ENCODE measurements around the gene B3GNT9.

DNA sequence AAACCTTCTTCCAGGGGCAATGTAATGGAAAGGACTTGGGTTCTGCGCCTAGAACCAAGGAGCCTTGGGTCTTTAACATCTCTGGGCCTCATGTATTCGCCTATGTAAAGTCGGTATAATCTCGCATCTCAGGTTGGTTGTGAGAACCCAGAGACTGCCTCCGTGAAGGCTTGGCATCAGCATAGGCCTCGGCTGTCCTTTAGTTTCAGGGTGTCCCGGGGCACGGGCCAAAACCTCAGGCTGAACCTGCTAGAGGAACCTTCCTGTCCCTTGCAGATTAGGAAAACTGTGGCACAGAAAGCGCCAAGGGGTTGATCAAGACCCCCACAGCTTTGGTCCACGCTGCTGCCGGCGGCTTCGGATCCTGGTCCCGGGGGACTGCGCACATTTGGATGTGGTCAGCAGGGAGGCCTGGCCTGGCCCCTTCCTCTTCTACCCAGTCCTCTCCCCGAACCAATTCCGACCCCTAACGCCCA lies 41.8 kb downstream of the B3GNT9 start:
- TF ChIP-seq TAF1 (IDR thresholded peaks at IDR 0.05; ENCODE audit: low read depth, low read length) = no peak
- no peak for TF ChIP-seq EGR1 (IDR thresholded peaks at IDR 0.05; ENCODE audit: borderline replicate concordance, low read depth, low read length)
- no peak for TF ChIP-seq EZH2 (IDR thresholded peaks at IDR 0.05; ENCODE audit: low read depth, low read length, severe bottlenecking)
- TF ChIP-seq ZNF274 (IDR thresholded peaks at IDR 0.05; ENCODE audit: borderline replicate concordance, extremely low read depth, low read length) = no peak
